Panc1 (cell line): ENCODE results near the gene MEIOSIN. TPM values are rescaled to one million over a fixed set of nuclear protein-coding genes. Genes with fewer than 3 reads are reported as not detected.

Experiments used
- ATAC-seq: fragments of 200-7000 bp; cut with Tn5 transposase; 2 replicates; pipeline ENCODE4 v1.9.1; 2020; ENCODE audit warnings: mild to moderate bottlenecking, moderate library complexity
- BruUV-seq: library from RNA; stranded (reverse); fragments of 400-500 nt; replicated peaks from 2 replicates; lab custom pipeline; 2021; lab: Mats Ljungman, UMichigan
- CTCF ChIA-PET: fragments of 300-600 bp; sonication (Branson Sonifier 250); formaldehyde crosslinking; loops from one replicate; lab custom pipeline; 2022; ENCODE audit warnings: antibody characterized with exemption; lab: Charles Lee
- POLR2A ChIA-PET: fragments of 300-600 bp; sonication (Branson Sonifier 250); formaldehyde crosslinking; loops from one replicate; lab custom pipeline; 2022; ENCODE audit warnings: antibody characterized with exemption; lab: Charles Lee
- DNase-seq: peaks from one replicate; pipeline ENCODE4 v3.0.0-alpha.2; 2010; ENCODE audit warnings: low read depth, low spot score
- H3K27ac ChIP-seq: 2 replicates; pipeline ENCODE4 v1.5.1; 2011; ENCODE audit warnings: mild to moderate bottlenecking, low read length, inconsistent platforms
- H3K27me3 ChIP-seq: fragments of 200-500 bp; sonication (Bioruptor generic); 2 replicates; pipeline ENCODE4 v1.6.0; 2014; ENCODE audit warnings: low read length, inconsistent platforms; ENCODE audit not compliant: control insufficient read depth, insufficient read depth
- H3K36me3 ChIP-seq: fragments of 200-500 bp; sonication (Bioruptor generic); 2 replicates; pipeline ENCODE4 v1.5.1; 2014; ENCODE audit warnings: inconsistent platforms, mild to moderate bottlenecking, low read length, moderate library complexity; ENCODE audit not compliant: control insufficient read depth, insufficient read depth
- H3K4me1 ChIP-seq: 2 replicates; pipeline ENCODE4 v1.5.1; 2011; ENCODE audit warnings: inconsistent platforms, mild to moderate bottlenecking, low read length, moderate library complexity; ENCODE audit not compliant: control insufficient read depth, insufficient read depth
- H3K4me3 ChIP-seq, 2 experiments: 2 replicates each; pipeline ENCODE4 v1.5.1; 2011 to 2012; ENCODE audit warnings: low read depth in 2 of 2, low read length in 2 of 2, mild to moderate bottlenecking in 2 of 2, inconsistent platforms in 1 of 2, moderate library complexity in 1 of 2
- H3K9me3 ChIP-seq: fragments of 200-500 bp; sonication (Bioruptor generic); 2 replicates; pipeline ENCODE4 v1.5.1; 2014; ENCODE audit warnings: low read depth, mild to moderate bottlenecking, inconsistent platforms, low read length, moderate library complexity; ENCODE audit not compliant: control insufficient read depth, insufficient read depth
- CTCF ChIP-seq: fragments of 450-650 bp; IDR thresholded peaks from 2 replicates; pipeline ENCODE4 v1.5.1; 2017; ENCODE audit warnings: mild to moderate bottlenecking
- POLR2AphosphoS5 ChIP-seq: IDR thresholded peaks from 2 replicates; pipeline ENCODE4 v1.6.1; 2012; ENCODE audit warnings: mild to moderate bottlenecking, low read depth, low read length, moderate library complexity
- REST ChIP-seq, 2 experiments: IDR thresholded peaks; 2 replicates each; pipeline ENCODE4 v1.6.1; 2011 to 2012; ENCODE audit warnings: low read depth in 2 of 2, control low read depth in 1 of 2, low read length in 1 of 2, mild to moderate bottlenecking in 1 of 2, moderate library complexity in 1 of 2; ENCODE audit not compliant: insufficient read depth in 1 of 2
- SIN3A ChIP-seq: IDR thresholded peaks from 2 replicates; pipeline ENCODE4 v1.6.1; 2012; ENCODE audit warnings: low read depth, mild to moderate bottlenecking, low read length, moderate library complexity, borderline replicate concordance; ENCODE audit not compliant: insufficient read depth
- TCF7L2 ChIP-seq: IDR thresholded peaks from 2 replicates; pipeline ENCODE4 v1.6.1; 2011; ENCODE audit warnings: mild to moderate bottlenecking, low read depth, low read length, inconsistent platforms
- in situ Hi-C: cut with HindIII; loops from 2 replicates; pipeline ENCODE4 v1.10.0; 2016; ENCODE audit warnings: low sequenced_read_pairs, low pct_unique_long_range_greater_than_20kb
- intact Hi-C: fragments of 100-400 bp; cut with micrococcal nuclease; formaldehyde crosslinking; loops from one replicate; pipeline ENCODE4 v1.10.0; 2022; ENCODE audit not compliant: unreplicated experiment
- total RNA-seq: library from RNA; stranded (reverse); gene quantifications from one replicate; pipeline ENCODE4 v1.2.1, GENCODE V29; 2021; ENCODE audit not compliant: unreplicated experiment

The MEIOSIN gene
- total RNA-seq, 1 experiment from 2014 or later, result not detected

GRCh38 chr19:45800070-45800553, 66.9 kb downstream of the MEIOSIN start:
- in situ Hi-C loops, result no loop called here
- no peaks in the 10 kb centered on the region for H3K36me3 ChIP-seq
- ChIA-PET POLR2A (no interaction called here), CTCF (interaction anchor here (0.9 kb wide), 1 partner anchor 26 kb away, joined by 3 read pairs; no protein-coding TSS in a partner anchor)
- TF ChIP-seq POLR2AphosphoS5 (no peak), SIN3A (no peak), CTCF (no peak), REST (IDR thresholded peaks at IDR 0.05; ENCODE audit: insufficient read depth in 1 of 2, low read depth in 2 of 2, low read length in 1 of 2) (no peak), TCF7L2 (no peak)
- H3K27me3 ChIP-seq, result no peaks in the 10 kb centered on the region
- no peak overlapping the region for H3K27ac ChIP-seq
- DNase-seq, result no peak
- intact Hi-C loops, result no loop called here
- H3K4me1 ChIP-seq, result peaks cover 4% of the 10 kb centered on the region; the same call in 1 of the 2 replicates
- no peaks in the 10 kb centered on the region for H3K9me3 ChIP-seq
- no peak for ATAC-seq
- H3K4me3 ChIP-seq, result no peak overlapping the region
- no TSS peak for BruUV-seq

GRCh38 chr19:45801603-45802175, 68.5 kb downstream of the MEIOSIN start:
- Histone ChIP-seq H3K4me3 (no peak overlapping the region), H3K9me3 (no peaks in the 10 kb centered on the region), H3K27ac (no peak overlapping the region), H3K36me3 (no peaks in the 10 kb centered on the region), H3K27me3 (no peaks in the 10 kb centered on the region), H3K4me1 (peaks cover 4% of the 10 kb centered on the region; the same call in 1 of the 2 replicates)
- intact Hi-C loops, result no loop called here
- ChIA-PET CTCF (no interaction called here), POLR2A (interaction anchor here (0.7 to 0.8 kb wide), 2 partner anchors 13 to 124 kb away, joined by 3 to 6 read pairs; no protein-coding TSS in a partner anchor)
- DNase-seq, result no peak
- BruUV-seq, result no TSS peak
- TF ChIP-seq TCF7L2 (no peak), CTCF (no peak), SIN3A (no peak), REST (IDR thresholded peaks at IDR 0.05; ENCODE audit: insufficient read depth in 1 of 2, low read depth in 2 of 2, low read length in 1 of 2) (no peak), POLR2AphosphoS5 (no peak)
- in situ Hi-C loops, result no loop called here
- ATAC-seq, result no peak
